Body of pancreas (tissue), 4 donors: ENCODE results near the gene OR14A2.

ENCODE experiments used
- CTCF ChIP-seq, 7 experiments: fragments of 450-650 bp in 4 of 7; fragments of 200-600 bp in 3 of 7; sonication (generic) in 3 of 7; IDR thresholded peaks; one replicate each; pipeline ENCODE4 v1.5.1; 2016 to 2019; ENCODE audit warnings: antibody characterized with exemption in 7 of 7
- POLR2A ChIP-seq, 3 donors: fragments of 450-650 bp; IDR thresholded peaks; one replicate each; pipeline ENCODE4 v1.6.1; 2016; ENCODE audit warnings: antibody characterized with exemption in 3 of 3, mild to moderate bottlenecking in 2 of 3

GRCh38 chr1:247747616-247748015, 325 bp downstream of the OR14A2 start:
- TF ChIP-seq CTCF (IDR thresholded peaks at IDR 0.05) (no peak), POLR2A (IDR thresholded peaks at IDR 0.05) (no peak)
